GM19240 (cell line): ENCODE data around the gene TMPRSS11A.

ENCODE experiments used
- DNase-seq: peaks from one replicate; pipeline ENCODE4 v3.0.0; 2011; ENCODE audit warnings: low spot score; ENCODE audit not compliant: insufficient read length

The TMPRSS11A gene

GRCh38 chr4:67915400-67915966, 47.8 kb downstream of the TMPRSS11A start:
- DNase-seq: no peak

GRCh38 chr4:67912080-67912479, 51.2 kb downstream of the TMPRSS11A start:
- DNase-seq: no peak

GRCh38 chr4:67911638-67912037, 51.7 kb downstream of the TMPRSS11A start:
- DNase-seq: no peak

GRCh38 chr4:67911141-67911540, 52.2 kb downstream of the TMPRSS11A start:
- no peak for DNase-seq

- no peak for DNase-seq
Measured at GRCh38 chr4:67910585-67910905, 52.7 kb downstream of the TMPRSS11A start.

GRCh38 chr4:67909905-67910584, 53.2 kb downstream of the TMPRSS11A start:
- DNase-seq: no peak

GRCh38 chr4:67907650-67908049, 55.6 kb downstream of the TMPRSS11A start:
- DNase-seq: no peak

- DNase-seq: no peak
Measured at GRCh38 chr4:67899096-67899495, 64.2 kb downstream of the TMPRSS11A start.

GRCh38 chr4:67897686-67898085, 65.6 kb downstream of the TMPRSS11A start:
- DNase-seq: no peak

GRCh38 chr4:67896421-67897065, 66.8 kb downstream of the TMPRSS11A start:
- DNase-seq: no peak

- no peak for DNase-seq
Measured at GRCh38 chr4:67894659-67895058, 68.6 kb downstream of the TMPRSS11A start.

GRCh38 chr4:67892905-67893304, 70.4 kb downstream of the TMPRSS11A start:
- no peak for DNase-seq

GRCh38 chr4:67892253-67892652, 71.0 kb downstream of the TMPRSS11A start:
- DNase-seq: no peak

GRCh38 chr4:67891645-67892044, 71.6 kb downstream of the TMPRSS11A start:
- no peak for DNase-seq

- DNase-seq: no peak
Measured at GRCh38 chr4:67886281-67886680, 77.0 kb downstream of the TMPRSS11A start.

- DNase-seq: no peak
Measured at GRCh38 chr4:67885762-67886161, 77.5 kb downstream of the TMPRSS11A start.

GRCh38 chr4:67884701-67885100, 78.6 kb downstream of the TMPRSS11A start:
- no peak for DNase-seq

GRCh38 chr4:67883902-67884301, 79.4 kb downstream of the TMPRSS11A start, which contains the start of gene TMPRSS11D:
TSS of gene TMPRSS11D (minus strand) at chr4:67884002. CDS start at chr4:67883933, 69 bp downstream.
- DNase-seq: no peak

GRCh38 chr4:67883458-67883857, 79.8 kb downstream of the TMPRSS11A start:
- no peak for DNase-seq

GRCh38 chr4:67880866-67881610, 82.3 kb downstream of the TMPRSS11A start:
- DNase-seq: no peak

- no peak for DNase-seq
Measured at GRCh38 chr4:67879486-67879885, 83.8 kb downstream of the TMPRSS11A start.

- DNase-seq: no peak
Measured at GRCh38 chr4:67877086-67877485, 86.2 kb downstream of the TMPRSS11A start.
